Skin of body (tissue), 2 donors: ENCODE measurements around the gene PSMC5. TPM values are rescaled to one million over a fixed set of nuclear protein-coding genes. Genes with fewer than 3 reads are reported as not detected.

Experiments used
- DNase-seq: peaks from one replicate; lab custom pipeline; 2025; lab: John Stamatoyannopoulos, UW
- total RNA-seq: library from RNA; depleted of rRNA; stranded (reverse); fragments of >200 nt; gene quantifications from one replicate; pipeline ENCODE4 v1.2.3, GENCODE V29; 2014

The PSMC5 gene
- total RNA-seq, 1 donor from 2014 or later = 48.3 TPM

GRCh38 chr17:63820963-63821561, 6.2 kb upstream of the PSMC5 start:
- DNase-seq = no peak

DNA sequence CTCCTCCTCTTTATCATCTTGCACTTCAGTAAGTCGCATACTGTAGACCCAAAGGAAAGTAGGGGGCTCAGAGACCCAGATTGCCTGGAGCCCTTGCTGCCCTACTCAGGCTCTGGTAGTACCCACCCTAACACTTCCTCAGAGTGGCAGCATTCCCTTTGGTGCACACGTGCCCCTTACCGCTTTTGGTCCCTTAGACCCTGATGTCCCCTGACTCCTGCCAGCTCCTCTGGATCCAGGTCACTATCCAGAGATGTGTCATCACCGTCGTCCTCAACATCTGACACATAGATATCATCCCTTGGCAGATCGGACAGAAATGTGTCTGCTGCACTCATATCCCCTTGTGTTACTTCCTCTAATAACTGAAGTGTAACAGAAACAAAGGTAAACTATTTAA, 5.4 kb upstream of the PSMC5 start:
- DNase-seq = no peak

GRCh38 chr17:63822537-63822936, 4.7 kb upstream of the PSMC5 start:
- DNase-seq = no peak

- no peak for DNase-seq
Measured at GRCh38 chr17:63823659-63824331, 3.4 kb upstream of the PSMC5 start.

GRCh38 chr17:63824362-63824761, 2.9 kb upstream of the PSMC5 start:
- DNase-seq = no peak

DNA sequence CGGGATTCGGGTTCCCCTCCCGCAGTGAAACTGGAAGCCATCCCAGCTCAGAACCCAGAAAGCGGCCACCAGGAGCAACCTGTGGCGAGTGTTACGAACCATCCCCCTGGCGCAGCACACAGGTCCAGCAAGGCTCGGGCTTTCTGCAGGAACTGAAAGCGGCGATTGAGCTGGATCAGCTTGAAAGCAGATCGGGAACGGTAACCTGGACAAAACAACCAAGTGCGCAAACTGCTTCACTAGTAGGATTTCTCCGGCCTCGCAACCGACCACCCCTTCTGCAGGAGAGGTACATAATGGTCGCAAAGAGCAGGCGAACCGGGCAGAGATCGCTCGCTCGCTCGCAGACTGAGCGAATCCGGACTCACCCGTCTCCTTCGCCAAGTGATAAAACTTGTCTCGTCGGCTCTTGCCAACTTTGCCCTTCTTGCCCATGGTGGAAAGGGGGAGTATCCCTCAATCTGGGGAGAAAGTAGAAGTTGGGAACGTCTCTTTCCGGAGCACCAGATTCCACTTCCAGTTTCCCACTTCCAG, 696 bp upstream of the PSMC5 start:
- no peak for DNase-seq

DNA sequence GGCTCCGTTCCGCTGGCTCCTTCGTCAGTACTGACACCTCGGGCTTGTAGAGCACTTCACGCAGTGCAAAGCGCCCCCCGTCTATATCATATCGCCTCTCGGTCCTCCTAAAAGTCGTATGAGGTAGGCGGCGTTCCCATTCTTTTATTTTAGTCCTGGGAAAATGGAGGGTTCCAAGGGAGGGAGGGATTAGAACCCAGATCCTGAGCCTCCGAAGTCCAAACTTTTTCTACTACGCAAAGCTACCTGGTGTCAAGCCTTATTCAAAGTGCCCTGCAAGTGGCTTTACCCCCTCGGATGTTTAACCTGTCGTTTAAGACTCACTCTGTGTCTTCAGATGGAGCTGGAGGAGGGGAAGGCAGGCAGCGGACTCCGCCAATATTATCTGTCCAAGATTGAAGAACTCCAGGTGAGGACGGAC, 580 bp downstream of the PSMC5 start:
- no peak for DNase-seq

- DNase-seq = no peak
Measured at GRCh38 chr17:63828936-63829335, 1.7 kb downstream of the PSMC5 start.

GRCh38 chr17:63830278-63830677, 3.0 kb downstream of the PSMC5 start:
- no peak for DNase-seq

- DNase-seq = no peak
Measured at GRCh38 chr17:63830904-63831491, 3.8 kb downstream of the PSMC5 start.

DNA sequence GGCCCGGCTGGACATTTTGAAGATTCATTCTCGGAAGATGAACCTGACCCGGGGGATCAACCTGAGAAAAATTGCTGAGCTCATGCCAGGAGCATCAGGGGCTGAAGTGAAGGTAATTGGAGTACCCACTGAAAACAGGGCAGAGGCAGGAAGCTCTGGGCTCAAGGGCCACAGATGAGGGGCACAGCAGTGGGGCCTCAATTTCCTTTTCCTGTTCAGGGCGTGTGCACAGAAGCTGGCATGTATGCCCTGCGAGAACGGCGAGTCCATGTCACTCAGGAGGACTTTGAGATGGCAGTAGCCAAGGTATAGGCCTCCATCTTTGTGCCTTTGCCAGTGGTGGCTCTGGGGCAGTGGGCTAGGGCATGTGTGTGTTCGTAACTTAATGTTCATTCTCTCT, 4.3 kb downstream of the PSMC5 start:
- DNase-seq = no peak

GRCh38 chr17:63832014-63832413, 4.8 kb downstream of the PSMC5 start:
- no peak for DNase-seq

- no peak for DNase-seq
Measured at GRCh38 chr17:63832455-63832854, 5.2 kb downstream of the PSMC5 start.

- no peak for DNase-seq
Measured at GRCh38 chr17:63833026-63833740, 6.0 kb downstream of the PSMC5 start.

- DNase-seq = no peak
Measured at GRCh38 chr17:63833741-63834373, 6.6 kb downstream of the PSMC5 start.

DNA sequence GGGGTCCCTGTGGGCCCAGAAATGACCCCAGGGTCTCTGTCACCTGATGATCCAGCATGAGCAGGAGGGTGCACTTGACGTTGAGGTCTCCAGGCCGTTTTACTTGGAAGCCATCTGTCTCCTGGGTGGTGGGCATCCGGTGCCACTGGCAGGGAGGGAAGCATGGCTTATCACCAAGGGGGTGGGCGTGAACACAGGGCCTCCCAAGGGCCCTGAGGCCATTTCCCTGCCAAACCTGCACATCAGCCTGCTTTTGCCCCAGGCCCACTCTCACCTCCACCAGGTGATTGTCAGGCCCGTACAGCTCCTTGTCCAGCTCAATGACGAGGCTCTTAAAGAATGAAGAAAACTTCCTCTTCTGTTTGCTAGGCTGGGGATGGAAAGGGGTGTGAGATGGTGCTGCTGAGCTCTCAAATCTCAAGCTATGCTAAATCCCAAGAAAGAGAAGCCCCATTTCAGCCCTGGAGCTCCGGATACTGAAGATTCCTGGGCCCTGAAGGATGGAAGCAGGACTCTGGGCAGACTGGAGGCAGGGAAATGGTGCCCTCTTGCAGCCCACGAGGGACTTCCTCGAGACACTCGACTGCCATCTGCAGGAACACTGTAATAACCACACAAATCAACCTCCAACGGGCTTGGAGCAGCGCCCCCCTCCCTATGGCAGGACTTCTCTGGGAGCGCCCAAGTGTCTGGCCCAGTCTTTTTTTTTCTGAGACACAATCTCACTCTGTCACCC, 7.4 kb downstream of the PSMC5 start:
- DNase-seq = no peak

DNA sequence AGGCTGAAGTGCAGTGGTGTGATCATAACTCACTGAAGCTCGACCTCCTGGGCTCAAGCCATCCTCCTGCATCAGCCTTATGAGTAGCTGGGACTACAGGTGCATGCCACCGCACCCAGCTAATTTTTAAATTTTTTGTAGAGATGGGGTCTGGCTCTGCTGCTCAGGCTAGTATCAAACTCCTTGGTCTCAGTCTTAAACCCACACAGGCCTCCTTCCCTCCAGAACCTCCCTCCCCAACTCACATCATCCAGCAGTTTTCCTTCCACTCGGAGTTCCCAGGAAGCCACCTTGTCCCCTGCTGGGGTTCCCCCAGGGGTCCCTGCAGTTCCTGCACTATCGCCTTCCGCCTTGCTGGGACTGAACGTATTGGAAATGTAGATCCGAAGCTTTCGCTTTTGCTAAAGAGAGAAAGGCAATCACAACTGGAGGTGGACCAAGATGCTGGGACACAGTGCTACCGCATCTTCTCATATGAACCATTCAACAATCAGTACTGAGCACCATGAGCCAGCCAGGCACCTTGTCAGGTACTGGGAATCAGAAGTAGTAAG, 8.0 kb downstream of the PSMC5 start:
- DNase-seq = no peak

DNA sequence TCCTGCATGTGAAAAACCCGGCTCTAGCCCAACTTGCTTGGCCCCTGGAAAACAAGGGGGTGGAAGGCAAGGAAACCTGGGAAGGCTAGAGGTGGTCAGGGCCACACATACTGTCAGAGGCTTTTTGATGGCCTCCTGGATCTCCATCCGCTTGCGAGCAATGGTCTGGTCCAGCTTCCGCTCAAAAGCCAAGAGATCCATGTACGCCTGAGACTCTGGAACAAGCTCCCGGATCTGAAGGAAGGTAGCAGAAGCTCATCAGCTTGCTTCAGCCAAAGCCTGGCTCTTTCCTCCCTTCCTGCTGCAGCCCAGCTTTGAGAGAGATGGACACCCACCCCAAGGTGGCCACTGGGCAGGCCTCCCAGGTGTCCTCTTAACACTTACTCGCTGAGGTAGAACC, 9.6 kb downstream of the PSMC5 start:
- no peak for DNase-seq

GRCh38 chr17:63837480-63837879, 10.2 kb downstream of the PSMC5 start:
- DNase-seq = no peak

DNA sequence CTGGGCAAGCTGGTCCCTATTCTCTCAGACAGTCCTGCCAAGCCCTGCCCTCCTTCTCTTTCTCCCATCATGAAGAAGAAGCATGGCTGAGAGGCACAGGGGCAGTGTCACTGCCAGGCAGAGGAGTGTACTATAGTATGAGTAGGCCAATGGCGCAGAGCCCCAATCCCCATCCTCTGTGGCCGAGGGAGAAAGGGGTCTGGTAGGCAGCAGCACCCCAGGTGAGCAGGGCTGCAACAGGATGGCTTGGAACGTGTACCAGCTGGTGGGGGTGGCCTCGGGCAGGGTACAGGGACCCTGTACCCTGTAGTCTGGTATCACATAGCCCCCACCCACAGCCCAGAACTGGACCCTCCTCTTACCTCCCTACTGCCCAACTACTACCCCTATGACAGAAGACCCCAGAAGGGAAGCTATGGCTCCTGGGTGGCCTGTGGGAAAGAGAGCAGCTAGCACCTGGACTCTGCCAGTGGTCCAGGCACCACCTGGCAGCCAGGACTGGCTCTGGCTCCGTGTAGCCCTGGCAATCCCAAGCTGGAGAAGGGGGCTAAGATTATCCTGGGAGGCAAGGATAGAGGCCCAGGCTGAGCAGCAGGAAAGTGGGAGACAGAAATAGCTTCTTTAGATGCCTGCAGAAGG, 10.8 kb downstream of the PSMC5 start:
- no peak for DNase-seq
